GM04503 (cell line): Measurements from ENCODE around the gene APBB2.

Source experiments
- DNase-seq: peaks from one replicate; pipeline ENCODE4 v3.0.0-alpha.2; 2012; ENCODE audit warnings: low read depth

The APBB2 gene

GRCh38 chr4:40856277-40856839, 358.0 kb downstream of the APBB2 start:
- no peak for DNase-seq

- DNase-seq = no peak
Measured at GRCh38 chr4:40850496-40850895, 363.8 kb downstream of the APBB2 start.

GRCh38 chr4:40848940-40849339, 365.4 kb downstream of the APBB2 start:
- no peak for DNase-seq

- no peak for DNase-seq
Measured at GRCh38 chr4:40848251-40848650, 366.1 kb downstream of the APBB2 start.

GRCh38 chr4:40846532-40846931, 367.8 kb downstream of the APBB2 start:
- DNase-seq = no peak

GRCh38 chr4:40845154-40845835, 369.0 kb downstream of the APBB2 start:
- DNase-seq = no peak

GRCh38 chr4:40844261-40844660, 370.1 kb downstream of the APBB2 start:
- no peak for DNase-seq

GRCh38 chr4:40843696-40844095, 370.6 kb downstream of the APBB2 start:
- DNase-seq = no peak

GRCh38 chr4:40842725-40843423, 371.5 kb downstream of the APBB2 start:
- DNase-seq = no peak

- DNase-seq = no peak
Measured at GRCh38 chr4:40842318-40842717, 372.0 kb downstream of the APBB2 start.

GRCh38 chr4:40840985-40841571, 373.3 kb downstream of the APBB2 start:
- DNase-seq = no peak

- no peak for DNase-seq
Measured at GRCh38 chr4:40840255-40840984, 373.9 kb downstream of the APBB2 start.

- no peak for DNase-seq
Measured at GRCh38 chr4:40838742-40839141, 375.6 kb downstream of the APBB2 start.

- no peak for DNase-seq
Measured at GRCh38 chr4:40837094-40837870, 377.1 kb downstream of the APBB2 start.

- DNase-seq = no peak
Measured at GRCh38 chr4:40833212-40833611, 381.1 kb downstream of the APBB2 start.

- DNase-seq = no peak
Measured at GRCh38 chr4:40832175-40832574, 382.2 kb downstream of the APBB2 start.

GRCh38 chr4:40831146-40831907, 383.0 kb downstream of the APBB2 start:
- DNase-seq = no peak

- DNase-seq = no peak
Measured at GRCh38 chr4:40829586-40829985, 384.8 kb downstream of the APBB2 start.

- DNase-seq = no peak
Measured at GRCh38 chr4:40828661-40829060, 385.7 kb downstream of the APBB2 start.

GRCh38 chr4:40827758-40828157, 386.6 kb downstream of the APBB2 start:
- no peak for DNase-seq

GRCh38 chr4:40826821-40827220, 387.5 kb downstream of the APBB2 start:
- DNase-seq = no peak
